HG02642 (cell line): ENCODE measurements around the gene PPA1.
A peak's percentile ranks its signal among the peaks of the same experiment; 100 is the strongest.
"Not testable (repeated sequence)": the region's sequence is repeated elsewhere in the genome, so short reads cannot be mapped to it uniquely, and the experiment has no call there.

Experiments used
- ATAC-seq: cut with Tn5 transposase; IDR thresholded peaks from one replicate; pipeline ENCODE4 v1.9.1; 2021; ENCODE audit warnings: mild to moderate bottlenecking; ENCODE audit not compliant: unreplicated experiment, poor library complexity

PPA1 gene

GRCh38 chr10:70178139-70178725 is 55.0 kb downstream of the PPA1 start:
- no peak for ATAC-seq

- no peak for ATAC-seq
Observed at GRCh38 chr10:70176441-70176840, 56.8 kb downstream of the PPA1 start.

- ATAC-seq = no peak
Observed at GRCh38 chr10:70175516-70175915, 57.7 kb downstream of the PPA1 start.

GRCh38 chr10:70174058-70174741 is 59.0 kb downstream of the PPA1 start:
- no peak for ATAC-seq

GRCh38 chr10:70169649-70170364 is 63.4 kb downstream of the PPA1 start:
- ATAC-seq = peak; percentile 26

GRCh38 chr10:70169011-70169410 is 64.2 kb downstream of the PPA1 start:
- no peak for ATAC-seq

- ATAC-seq = no peak
Observed at GRCh38 chr10:70167246-70167645, 66.0 kb downstream of the PPA1 start.

GRCh38 chr10:70166394-70166793 is 66.8 kb downstream of the PPA1 start:
- ATAC-seq = no peak

GRCh38 chr10:70164163-70164562 is 69.1 kb downstream of the PPA1 start:
- no peak for ATAC-seq

- ATAC-seq = no peak
Observed at GRCh38 chr10:70163448-70163847, 69.8 kb downstream of the PPA1 start.

- peak; percentile 69 for ATAC-seq
Observed at GRCh38 chr10:70162892-70163201, 70.4 kb downstream of the PPA1 start.

- ATAC-seq = no peak
Observed at GRCh38 chr10:70162151-70162891, 70.9 kb downstream of the PPA1 start.

- no peak for ATAC-seq
Observed at GRCh38 chr10:70160798-70161197, 72.4 kb downstream of the PPA1 start.

- not testable (repeated sequence) for ATAC-seq
Observed at GRCh38 chr10:70159366-70159765, 73.9 kb downstream of the PPA1 start.

GRCh38 chr10:70158113-70158512 is 75.1 kb downstream of the PPA1 start:
- no peak for ATAC-seq

- no peak for ATAC-seq
Observed at GRCh38 chr10:70155255-70155838, 77.9 kb downstream of the PPA1 start.
